PC-3 (cell line): Measurements from ENCODE around the gene SEC16A. TPM values are rescaled to one million over a fixed set of nuclear protein-coding genes. Genes with fewer than 3 reads are reported as not detected.

Experiments
- ATAC-seq: fragments of 200-7000 bp; cut with Tn5 transposase; 2 replicates; pipeline ENCODE4 v1.9.1; 2020; ENCODE audit warnings: mild to moderate bottlenecking, moderate library complexity
- BruUV-seq: library from RNA; stranded (reverse); fragments of 400-500 nt; replicated peaks from 2 replicates; lab custom pipeline; 2021; lab: Mats Ljungman, UMichigan
- CTCF ChIA-PET: fragments of 300-600 bp; sonication (Branson Sonifier 250); formaldehyde crosslinking; loops from one replicate; lab custom pipeline; 2022; ENCODE audit warnings: antibody characterized with exemption; lab: Charles Lee
- POLR2A ChIA-PET: fragments of 300-600 bp; sonication (Branson Sonifier 250); formaldehyde crosslinking; loops from one replicate; lab custom pipeline; 2022; ENCODE audit warnings: antibody characterized with exemption; ENCODE audit not compliant: unreplicated experiment; lab: Charles Lee
- DNase-seq: peaks from one replicate; pipeline ENCODE4 v3.0.0-alpha.2; 2015
- H2AFZ ChIP-seq: fragments of 300-600 bp; sonication (generic); 2 replicates; pipeline ENCODE4 v1.6.0; 2016; ENCODE audit warnings: antibody characterized with exemption, low read length
- H3F3A ChIP-seq: fragments of 300-600 bp; sonication (generic); one replicate; pipeline ENCODE4 v1.6.0; 2017; ENCODE audit warnings: antibody characterized with exemption, low read length, control low read depth, mild to moderate bottlenecking; ENCODE audit not compliant: unreplicated experiment
- H3K27ac ChIP-seq: fragments of 300-600 bp; sonication (generic); 2 replicates; pipeline ENCODE4 v1.5.1; 2016; ENCODE audit warnings: mild to moderate bottlenecking, low read length
- H3K27me3 ChIP-seq: fragments of 300-600 bp; sonication (generic); 2 replicates; pipeline ENCODE4 v1.6.1; 2016; ENCODE audit warnings: low read length, mixed read lengths
- H3K36me3 ChIP-seq: fragments of 300-600 bp; sonication (generic); 2 replicates; pipeline ENCODE4 v1.6.1; 2016; ENCODE audit warnings: low read depth, mixed run types, low read length, mixed read lengths
- H3K4me1 ChIP-seq: fragments of 300-600 bp; sonication (generic); 2 replicates; pipeline ENCODE4 v1.5.1; 2016; ENCODE audit warnings: low read length; ENCODE audit not compliant: insufficient read depth
- H3K4me2 ChIP-seq: fragments of 300-600 bp; sonication (generic); 2 replicates; pipeline ENCODE4 v1.6.0; 2016; ENCODE audit warnings: low read length
- H3K4me3 ChIP-seq: fragments of 300-600 bp; sonication (generic); 2 replicates; pipeline ENCODE4 v1.5.1; 2016; ENCODE audit warnings: mild to moderate bottlenecking, low read length, mixed read lengths
- H3K79me2 ChIP-seq: fragments of 300-600 bp; sonication (generic); 2 replicates; pipeline ENCODE4 v1.6.1; 2017; ENCODE audit warnings: low read length, mixed read lengths
- H3K9ac ChIP-seq: fragments of 300-600 bp; sonication (generic); 2 replicates; pipeline ENCODE4 v1.6.0; 2016; ENCODE audit warnings: mild to moderate bottlenecking, low read length
- H3K9me2 ChIP-seq: fragments of 300-600 bp; sonication (generic); replicated peaks from 2 replicates; pipeline ENCODE4 v1.6.1; 2016; ENCODE audit warnings: mixed run types, low read length, mixed read lengths
- H3K9me3 ChIP-seq: fragments of 300-600 bp; sonication (generic); 2 replicates; pipeline ENCODE4 v1.6.1; 2016; ENCODE audit warnings: low read length, mixed read lengths
- H4K20me1 ChIP-seq: fragments of 300-600 bp; sonication (generic); 2 replicates; pipeline ENCODE4 v1.6.1; 2016; ENCODE audit warnings: low read length, mixed read lengths
- CTCF ChIP-seq: fragments of 300-600 bp; sonication (generic); conservative IDR thresholded peaks from 2 replicates; pipeline ENCODE4 v1.5.1; 2017; ENCODE audit warnings: antibody characterized with exemption, low read depth, mild to moderate bottlenecking, low read length
- EZH2 ChIP-seq: fragments of 300-600 bp; sonication (generic); IDR thresholded peaks from one replicate; pipeline ENCODE4 v1.6.1; 2017; ENCODE audit warnings: antibody characterized with exemption, mild to moderate bottlenecking, low read length; ENCODE audit not compliant: unreplicated experiment
- EZH2phosphoT487 ChIP-seq: fragments of 300-600 bp; sonication (generic); IDR thresholded peaks from 2 replicates; pipeline ENCODE4 v1.6.1; 2018; ENCODE audit warnings: mild to moderate bottlenecking, antibody characterized with exemption, low read length, borderline replicate concordance
- intact Hi-C: fragments of 100-400 bp; cut with micrococcal nuclease; formaldehyde crosslinking; loops from 2 replicates; pipeline ENCODE4 v1.9.0; 2023
- total RNA-seq: library from RNA; depleted of rRNA; stranded (reverse); fragments of >200 nt; gene quantifications from 2 replicates; pipeline ENCODE4 v1.2.3, GENCODE V29; 2014

The SEC16A gene
- total RNA-seq, 1 experiment from 2014 or later, result 28.3 TPM

GRCh38 chr9:136529516-136530460 is 46.9 kb upstream of the SEC16A start:
- Histone ChIP-seq H3K9ac (no peak overlapping the region), H3K4me2 (no peak overlapping the region), H3F3A (no peaks in the 10 kb centered on the region), H3K9me2 (no peaks in the 10 kb centered on the region), H3K27ac (no peak overlapping the region), H3K4me1 (no peaks in the 10 kb centered on the region), H3K79me2 (no peaks in the 10 kb centered on the region), H2AFZ (no peak overlapping the region), H4K20me1 (no peaks in the 10 kb centered on the region), H3K27me3 (no peaks in the 10 kb centered on the region), H3K4me3 (no peak overlapping the region), H3K36me3 (no peaks in the 10 kb centered on the region), H3K9me3 (no peaks in the 10 kb centered on the region)
- intact Hi-C loops, result no loop called here
- DNase-seq (no peak), ATAC-seq (no peak)
- ChIA-PET CTCF (interaction anchor here (0.6 kb wide), 1 partner anchor 42 kb away, joined by 6 read pairs; no protein-coding TSS in a partner anchor), POLR2A (no interaction called here)
- BruUV-seq, result no TSS peak
- TF ChIP-seq EZH2phosphoT487 (no peak), CTCF (no peak), EZH2 (no peak)

GRCh38 chr9:136528716-136529341 is 46.0 kb upstream of the SEC16A start:
- ChIA-PET CTCF (interaction anchor here (0.6 kb wide), 1 partner anchor 41 kb away, joined by 6 read pairs; no protein-coding TSS in a partner anchor), POLR2A (no interaction called here)
- TF ChIP-seq EZH2 (no peak), CTCF (no peak), EZH2phosphoT487 (no peak)
- Histone ChIP-seq H3K27me3 (no peaks in the 10 kb centered on the region), H3K4me1 (no peaks in the 10 kb centered on the region), H3K4me2 (no peak overlapping the region), H3K9me3 (no peaks in the 10 kb centered on the region), H3K79me2 (no peaks in the 10 kb centered on the region), H3K9me2 (no peaks in the 10 kb centered on the region), H3K27ac (no peak overlapping the region), H3K36me3 (no peaks in the 10 kb centered on the region), H4K20me1 (no peaks in the 10 kb centered on the region), H3F3A (no peaks in the 10 kb centered on the region), H3K9ac (no peak overlapping the region), H2AFZ (no peak overlapping the region), H3K4me3 (no peak overlapping the region)
- DNase-seq (no peak), ATAC-seq (no peak)
- intact Hi-C loops, result no loop called here
- no TSS peak for BruUV-seq
